Measurements from ENCODE around the gene ABCD4.

DNA sequence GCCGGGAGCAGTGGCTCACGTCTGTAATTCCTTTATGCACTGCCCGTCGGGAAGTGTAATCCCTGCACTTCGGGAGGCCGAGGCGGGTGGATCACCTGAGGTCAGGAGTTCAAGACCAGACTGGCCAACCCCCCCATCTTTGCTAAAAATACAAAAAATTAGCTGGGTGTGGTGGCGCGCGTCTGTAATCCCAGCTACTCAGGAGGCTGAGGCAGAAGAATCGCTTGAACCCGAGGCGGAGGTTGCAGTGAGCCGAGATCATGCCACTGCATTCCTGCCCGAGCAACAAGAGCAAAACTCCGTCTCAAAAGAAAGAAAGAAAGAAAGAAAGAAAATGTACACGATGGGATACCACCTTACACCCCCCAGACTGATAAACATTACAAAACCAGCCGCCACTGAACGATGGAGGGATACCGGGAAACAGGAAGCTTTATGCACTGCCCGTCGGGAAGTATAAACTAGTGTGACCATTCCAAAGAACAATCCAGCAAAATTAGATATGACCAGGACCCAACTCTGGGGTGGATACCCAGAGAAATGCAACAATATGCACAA lies 1.1 kb downstream of the ABCD4 start:
- TF ChIP-seq ARNTL (CRISPR knock-in tag; IDR thresholded peaks at IDR 0.05; ENCODE audit: borderline replicate concordance, low read depth) (no peak), PATZ1 (CRISPR knock-in tag; IDR thresholded peaks at IDR 0.05; ENCODE audit: borderline replicate concordance) (no peak), ESRRG (CRISPR knock-in tag; IDR thresholded peaks at IDR 0.05) (no peak), ZNF565 (CRISPR knock-in tag; conservative IDR thresholded peaks at IDR 0.05; ENCODE audit: low read depth) (no peak), TSHZ2 (CRISPR knock-in tag; IDR thresholded peaks at IDR 0.05) (no peak), RARB (CRISPR knock-in tag; IDR thresholded peaks at IDR 0.05) (no peak), GLIS3 (CRISPR knock-in tag; IDR thresholded peaks at IDR 0.05) (no peak), ZNF70 (CRISPR knock-in tag; IDR thresholded peaks at IDR 0.05) (no peak), OSR1 (CRISPR knock-in tag; IDR thresholded peaks at IDR 0.05) (no peak), TOX (CRISPR knock-in tag; IDR thresholded peaks at IDR 0.05; ENCODE audit: borderline replicate concordance) (no peak), ZFP3 (CRISPR knock-in tag; IDR thresholded peaks at IDR 0.05) (no peak), ZC3H10 (CRISPR knock-in tag; IDR thresholded peaks at IDR 0.05) (no peak), ZNF8 (CRISPR knock-in tag; IDR thresholded peaks at IDR 0.05) (no peak)

Data from SK-N-SH treated with all-trans-retinoic acid at 6 μM for 48 hours (cell line).